ENCODE measurements around the gene THEMIS2.
A peak's percentile ranks its signal among the peaks of the same experiment; 100 is the strongest.

Gene THEMIS2

GRCh38 chr1:27906759-27907158, 34.4 kb downstream of the THEMIS2 start:
- no peaks in the 10 kb centered on the region; the same call in 1 of the 2 replicates for H3K36me3 ChIP-seq (replicated peaks; ENCODE audit: insufficient read depth, low read length)

DNA sequence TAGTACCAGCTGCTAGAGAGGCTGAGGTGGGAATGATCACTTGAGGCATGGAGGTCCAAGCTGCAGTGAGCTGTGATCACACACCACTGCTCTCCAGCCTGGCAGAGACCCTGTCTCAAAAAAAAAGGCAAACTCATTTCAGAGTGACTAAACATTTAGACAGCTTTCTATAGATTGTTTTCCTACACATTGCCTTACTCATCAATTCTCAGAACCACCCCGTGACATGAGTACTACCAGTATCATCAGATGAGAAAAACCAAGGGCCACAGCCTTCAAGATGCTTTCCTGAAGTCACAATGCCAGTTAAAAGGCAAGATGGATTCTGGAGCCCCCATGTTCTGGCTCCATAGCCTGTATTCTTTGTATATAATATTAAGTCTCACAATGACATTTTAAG, 40.1 kb downstream of the THEMIS2 start:
- DNase-seq, result no peak
- Histone ChIP-seq H3K36me3 (replicated peaks; ENCODE audit: insufficient read depth, low read length) (peaks cover 3% of the 10 kb centered on the region; the same call in 1 of the 2 replicates), H2AFZ (ENCODE audit: low read length) (no peak overlapping the region), H3K4me1 (ENCODE audit: low read length) (peaks cover 5% of the 10 kb centered on the region), H3K79me2 (ENCODE audit: low read length) (peaks cover 29% of the 10 kb centered on the region), H3K9me3 (replicated peaks; ENCODE audit: insufficient read depth, low read length) (no peaks in the 10 kb centered on the region), H3K9ac (ENCODE audit: low read length) (no peak overlapping the region), H3K27ac (ENCODE audit: low read length) (no peak overlapping the region), H3K27me3 (replicated peaks; ENCODE audit: insufficient read depth, low read length) (no peaks in the 10 kb centered on the region), H3F3A (ENCODE audit: insufficient read depth, low read length) (peaks cover 8% of the 10 kb centered on the region; the same call in 1 of the 2 replicates), H4K20me1 (ENCODE audit: insufficient read depth, low read length) (no peaks in the 10 kb centered on the region), H3K4me2 (ENCODE audit: low read depth, low read length) (no peak overlapping the region), H3K9me2 (replicated peaks; ENCODE audit: insufficient read depth, low read length) (no peaks in the 10 kb centered on the region), H3K4me3 (ENCODE audit: low read length) (no peak overlapping the region)
- TF ChIP-seq EZH2 (optimal IDR thresholded peaks at IDR 0.05; ENCODE audit: low read depth, low read length), result no peak
- no peak for TF ChIP-seq EZH2phosphoT487 (IDR thresholded peaks at IDR 0.05; ENCODE audit: low read length)
- TF ChIP-seq, protein P1, sequence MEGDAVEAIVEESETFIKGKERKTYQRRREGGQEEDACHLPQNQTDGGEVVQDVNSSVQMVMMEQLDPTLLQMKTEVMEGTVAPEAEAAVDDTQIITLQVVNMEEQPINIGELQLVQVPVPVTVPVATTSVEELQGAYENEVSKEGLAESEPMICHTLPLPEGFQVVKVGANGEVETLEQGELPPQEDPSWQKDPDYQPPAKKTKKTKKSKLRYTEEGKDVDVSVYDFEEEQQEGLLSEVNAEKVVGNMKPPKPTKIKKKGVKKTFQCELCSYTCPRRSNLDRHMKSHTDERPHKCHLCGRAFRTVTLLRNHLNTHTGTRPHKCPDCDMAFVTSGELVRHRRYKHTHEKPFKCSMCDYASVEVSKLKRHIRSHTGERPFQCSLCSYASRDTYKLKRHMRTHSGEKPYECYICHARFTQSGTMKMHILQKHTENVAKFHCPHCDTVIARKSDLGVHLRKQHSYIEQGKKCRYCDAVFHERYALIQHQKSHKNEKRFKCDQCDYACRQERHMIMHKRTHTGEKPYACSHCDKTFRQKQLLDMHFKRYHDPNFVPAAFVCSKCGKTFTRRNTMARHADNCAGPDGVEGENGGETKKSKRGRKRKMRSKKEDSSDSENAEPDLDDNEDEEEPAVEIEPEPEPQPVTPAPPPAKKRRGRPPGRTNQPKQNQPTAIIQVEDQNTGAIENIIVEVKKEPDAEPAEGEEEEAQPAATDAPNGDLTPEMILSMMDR (IDR thresholded peaks at IDR 0.05; ENCODE audit: low read length), result no peak

More at GRCh38 chr1:27906759-27907158, 34.4 kb downstream of the THEMIS2 start:
- TF ChIP-seq EZH2phosphoT487 (IDR thresholded peaks at IDR 0.05; ENCODE audit: low read length) (no peak), EZH2 (optimal IDR thresholded peaks at IDR 0.05; ENCODE audit: low read depth, low read length) (no peak)
- TF ChIP-seq, protein P1 (IDR thresholded peaks at IDR 0.05; ENCODE audit: low read length), result no peak
- Histone ChIP-seq H3K4me2 (ENCODE audit: low read depth, low read length) (no peak overlapping the region), H4K20me1 (ENCODE audit: insufficient read depth, low read length) (no peaks in the 10 kb centered on the region), H3K4me3 (ENCODE audit: low read length) (no peak overlapping the region), H3F3A (ENCODE audit: insufficient read depth, low read length) (no peaks in the 10 kb centered on the region), H3K9me2 (replicated peaks; ENCODE audit: insufficient read depth, low read length) (no peaks in the 10 kb centered on the region), H3K79me2 (ENCODE audit: low read length) (peaks cover 9% of the 10 kb centered on the region; the same call in 1 of the 2 replicates), H3K9me3 (replicated peaks; ENCODE audit: insufficient read depth, low read length) (no peaks in the 10 kb centered on the region), H3K27ac (ENCODE audit: low read length) (no peak overlapping the region), H2AFZ (ENCODE audit: low read length) (no peak overlapping the region), H3K9ac (ENCODE audit: low read length) (no peak overlapping the region), H3K27me3 (replicated peaks; ENCODE audit: insufficient read depth, low read length) (no peaks in the 10 kb centered on the region), H3K4me1 (ENCODE audit: low read length) (no peaks in the 10 kb centered on the region)
- no peak for DNase-seq

GRCh38 chr1:27915082-27915575, 42.8 kb downstream of the THEMIS2 start:
- H3K27me3 ChIP-seq (replicated peaks; ENCODE audit: insufficient read depth, low read length), result no peaks in the 10 kb centered on the region
- no peak for DNase-seq
- H2AFZ ChIP-seq (ENCODE audit: low read length), result peak overlapping the region; percentile 89
- H3K79me2 ChIP-seq (ENCODE audit: low read length), result peaks cover 26% of the 10 kb centered on the region
- H3K4me1 ChIP-seq (ENCODE audit: low read length), result peaks cover 5% of the 10 kb centered on the region
- no peak overlapping the region for H3K9ac ChIP-seq (ENCODE audit: low read length)
- H3K36me3 ChIP-seq (replicated peaks; ENCODE audit: insufficient read depth, low read length), result peaks cover 3% of the 10 kb centered on the region; the same call in 1 of the 2 replicates
- peak overlapping the region; percentile 96; the same call in 1 of the 2 replicates for H3K4me3 ChIP-seq (ENCODE audit: low read length)
- no peaks in the 10 kb centered on the region for H4K20me1 ChIP-seq (ENCODE audit: insufficient read depth, low read length)
- peak overlapping the region; percentile 30 for H3K4me2 ChIP-seq (ENCODE audit: low read depth, low read length)
- H3K9me2 ChIP-seq (replicated peaks; ENCODE audit: insufficient read depth, low read length), result no peaks in the 10 kb centered on the region
- TF ChIP-seq, protein P1 (IDR thresholded peaks at IDR 0.05; ENCODE audit: low read length), result no peak
- no peak for TF ChIP-seq EZH2 (optimal IDR thresholded peaks at IDR 0.05; ENCODE audit: low read depth, low read length)
- TF ChIP-seq EZH2phosphoT487 (IDR thresholded peaks at IDR 0.05; ENCODE audit: low read length), result no peak
- H3F3A ChIP-seq (ENCODE audit: insufficient read depth, low read length), result peaks cover 8% of the 10 kb centered on the region; the same call in 1 of the 2 replicates
- H3K9me3 ChIP-seq (replicated peaks; ENCODE audit: insufficient read depth, low read length), result no peaks in the 10 kb centered on the region
- peak overlapping the region; percentile 50; the same call in 1 of the 2 replicates for H3K27ac ChIP-seq (ENCODE audit: low read length)
